Stimulated activated CD8-positive, alpha-beta memory T cell treated with anti-CD3 and anti-CD28 coated beads, Interleukin-15, amount 100 ng/mL, for 24 hours (primary cell): ENCODE data around the gene GPRC5A.

Source experiments
- DNase-seq: peaks from one replicate; pipeline ENCODE4 v3.0.0-alpha.2; 2020; ENCODE audit warnings: low read depth

The GPRC5A gene

GRCh38 chr12:12941450-12942350, 50.3 kb downstream of the GPRC5A start:
- DNase-seq: no peak

GRCh38 chr12:12943586-12944260, 52.4 kb downstream of the GPRC5A start:
- no peak for DNase-seq

GRCh38 chr12:12945591-12945990, 54.2 kb downstream of the GPRC5A start:
- DNase-seq: no peak

GRCh38 chr12:12946686-12947355, 55.5 kb downstream of the GPRC5A start:
- DNase-seq: no peak

- DNase-seq: no peak
Measured at GRCh38 chr12:12947902-12948301, 56.5 kb downstream of the GPRC5A start.

- DNase-seq: no peak
Measured at GRCh38 chr12:12951504-12951903, 60.1 kb downstream of the GPRC5A start.

GRCh38 chr12:12952036-12952435, 60.7 kb downstream of the GPRC5A start, which contains the start of gene GPRC5D:
Gene GPRC5D (minus strand): TSS chr12:12952170. CDS start chr12:12950384, 1,786 bp downstream.
- no peak for DNase-seq

GRCh38 chr12:12954356-12954755, 63.0 kb downstream of the GPRC5A start:
- DNase-seq: no peak

- no peak for DNase-seq
Measured at GRCh38 chr12:12954878-12955625, 63.7 kb downstream of the GPRC5A start.

- no peak for DNase-seq
Measured at GRCh38 chr12:12958886-12959285, 67.5 kb downstream of the GPRC5A start.

GRCh38 chr12:12960639-12961209, 69.4 kb downstream of the GPRC5A start:
- no peak for DNase-seq

GRCh38 chr12:12964255-12964654, 72.9 kb downstream of the GPRC5A start:
- DNase-seq: no peak

GRCh38 chr12:12965836-12966235, 74.5 kb downstream of the GPRC5A start:
- no peak for DNase-seq
